HEK293 (cell line): ENCODE data around the gene GCNT2.
"Not testable (repeated sequence)": the region's sequence is repeated elsewhere in the genome, so short reads cannot be mapped to it uniquely, and the experiment has no call there.

Experiments
- CTCF ChIA-PET: fragments of 350-600 bp; formaldehyde crosslinking; extraction: SDS; loops from one replicate; lab custom pipeline; 2021; ENCODE audit warnings: antibody characterized with exemption; lab: Yijun Ruan, JAX
- POLR2A ChIA-PET: fragments of 300-600 bp; formaldehyde crosslinking; extraction: SDS; loops from one replicate; lab custom pipeline; 2020; ENCODE audit warnings: antibody characterized with exemption, inconsistent platforms; lab: Yijun Ruan, JAX
- H3K27ac ChIP-seq: fragments of 200-500 bp; sonication (Bioruptor generic); 2 replicates; pipeline ENCODE4 v1.5.1; 2014; ENCODE audit warnings: low read depth, low read length, control low read depth, inconsistent platforms; ENCODE audit errors: extremely low read depth
- H3K36me3 ChIP-seq, 2 experiments: fragments of 200-500 bp in 1 of 2; sonication (Bioruptor generic) in 1 of 2; 1 replicate in 1 of 2; 2 replicates in 1 of 2; pipeline ENCODE4 v1.5.1; 2014 to 2017; ENCODE audit warnings: inconsistent platforms in 2 of 2, low read length in 2 of 2; ENCODE audit not compliant: control insufficient read depth in 2 of 2, insufficient read depth in 1 of 2
- H3K4me1 ChIP-seq: fragments of 200-500 bp; sonication (Bioruptor generic); 2 replicates; pipeline ENCODE4 v1.5.1; 2014; ENCODE audit warnings: mild to moderate bottlenecking, low read length, inconsistent platforms; ENCODE audit not compliant: control insufficient read depth, insufficient read depth
- H3K4me3 ChIP-seq: 2 replicates; pipeline ENCODE4 v1.5.1; 2011; ENCODE audit warnings: low read depth, mild to moderate bottlenecking, control low read depth, low read length, moderate library complexity
- H3K9me3 ChIP-seq: fragments of 200-500 bp; sonication (Bioruptor generic); 2 replicates; pipeline ENCODE4 v1.5.1; 2014; ENCODE audit warnings: low read depth, low read length, inconsistent platforms; ENCODE audit not compliant: control insufficient read depth, insufficient read depth
- BCL11B ChIP-seq: fragments of 450-650 bp; formaldehyde crosslinking; IDR thresholded peaks from 2 replicates; pipeline ENCODE4 v1.5.1; 2016; ENCODE audit warnings: low read depth, missing biosample characterization, missing genetic modification characterization
- KLF9 ChIP-seq: fragments of 450-650 bp; formaldehyde crosslinking; IDR thresholded peaks from 2 replicates; pipeline ENCODE4 v1.5.1; 2016; ENCODE audit warnings: missing biosample characterization, missing genetic modification characterization, low read depth
- PRDM6 ChIP-seq: fragments of 450-650 bp; formaldehyde crosslinking; IDR thresholded peaks from 2 replicates; pipeline ENCODE4 v1.5.1; 2017; ENCODE audit warnings: missing biosample characterization, missing genetic modification characterization
- SALL2 ChIP-seq: fragments of 450-650 bp; formaldehyde crosslinking; IDR thresholded peaks from 2 replicates; pipeline ENCODE4 v1.5.0; 2017; ENCODE audit warnings: missing biosample characterization, mild to moderate bottlenecking, missing genetic modification characterization, borderline replicate concordance
- ZBTB8A ChIP-seq: fragments of 450-650 bp; formaldehyde crosslinking; IDR thresholded peaks from 2 replicates; pipeline ENCODE4 v1.5.1; 2016; ENCODE audit warnings: missing biosample characterization, missing genetic modification characterization
- ZNF138 ChIP-seq: fragments of 450-650 bp; formaldehyde crosslinking; IDR thresholded peaks from 2 replicates; pipeline ENCODE4 v1.5.1; 2016; ENCODE audit warnings: missing biosample characterization, missing genetic modification characterization, borderline replicate concordance
- ZNF23 ChIP-seq: fragments of 450-650 bp; formaldehyde crosslinking; IDR thresholded peaks from 2 replicates; pipeline ENCODE4 v1.5.1; 2016; ENCODE audit warnings: missing biosample characterization, missing genetic modification characterization, borderline replicate concordance
- ZNF239 ChIP-seq: fragments of 450-650 bp; formaldehyde crosslinking; IDR thresholded peaks from 2 replicates; pipeline ENCODE4 v1.5.1; 2016; ENCODE audit warnings: missing biosample characterization, missing genetic modification characterization
- ZNF266 ChIP-seq: fragments of 450-650 bp; formaldehyde crosslinking; IDR thresholded peaks from 2 replicates; pipeline ENCODE4 v1.5.1; 2016; ENCODE audit warnings: missing biosample characterization, missing genetic modification characterization, low read depth
- ZNF449 ChIP-seq: fragments of 450-650 bp; formaldehyde crosslinking; IDR thresholded peaks from 2 replicates; pipeline ENCODE4 v1.5.1; 2017; ENCODE audit warnings: missing biosample characterization, mild to moderate bottlenecking, missing genetic modification characterization, moderate library complexity
- ZNF514 ChIP-seq: fragments of 450-650 bp; formaldehyde crosslinking; IDR thresholded peaks from 2 replicates; pipeline ENCODE4 v1.5.1; 2016; ENCODE audit warnings: missing biosample characterization, missing genetic modification characterization
- ZNF549 ChIP-seq: fragments of 450-650 bp; IDR thresholded peaks from 2 replicates; pipeline ENCODE4 v1.5.1; 2018; ENCODE audit warnings: missing biosample characterization, missing genetic modification characterization, mild to moderate bottlenecking, inconsistent platforms, moderate library complexity
- ZNF621 ChIP-seq: fragments of 450-650 bp; formaldehyde crosslinking; IDR thresholded peaks from 2 replicates; pipeline ENCODE4 v1.5.1; 2017; ENCODE audit warnings: missing biosample characterization, missing genetic modification characterization
- ZNF785 ChIP-seq: fragments of 450-650 bp; formaldehyde crosslinking; IDR thresholded peaks from 2 replicates; pipeline ENCODE4 v1.5.1; 2016; ENCODE audit warnings: missing biosample characterization, missing genetic modification characterization
- TF ChIP-seq, protein P1 (sequence below): fragments of 450-650 bp; formaldehyde crosslinking; IDR thresholded peaks from 2 replicates; pipeline ENCODE4 v1.5.0; 2017; ENCODE audit warnings: missing biosample characterization, missing genetic modification characterization, borderline replicate concordance
- TF ChIP-seq, protein P2 (sequence below): fragments of 450-650 bp; formaldehyde crosslinking; IDR thresholded peaks from 2 replicates; pipeline ENCODE4 v1.5.1; 2017; ENCODE audit warnings: missing biosample characterization, missing genetic modification characterization
- TF ChIP-seq, protein P3 (sequence below): fragments of 450-650 bp; formaldehyde crosslinking; IDR thresholded peaks from 2 replicates; pipeline ENCODE4 v1.5.1; 2016; ENCODE audit warnings: missing biosample characterization, missing genetic modification characterization

GCNT2 gene

GRCh38 chr6:10599046-10599445 is 77.9 kb downstream of the GCNT2 start (continued):
- TF ChIP-seq, protein P1, sequence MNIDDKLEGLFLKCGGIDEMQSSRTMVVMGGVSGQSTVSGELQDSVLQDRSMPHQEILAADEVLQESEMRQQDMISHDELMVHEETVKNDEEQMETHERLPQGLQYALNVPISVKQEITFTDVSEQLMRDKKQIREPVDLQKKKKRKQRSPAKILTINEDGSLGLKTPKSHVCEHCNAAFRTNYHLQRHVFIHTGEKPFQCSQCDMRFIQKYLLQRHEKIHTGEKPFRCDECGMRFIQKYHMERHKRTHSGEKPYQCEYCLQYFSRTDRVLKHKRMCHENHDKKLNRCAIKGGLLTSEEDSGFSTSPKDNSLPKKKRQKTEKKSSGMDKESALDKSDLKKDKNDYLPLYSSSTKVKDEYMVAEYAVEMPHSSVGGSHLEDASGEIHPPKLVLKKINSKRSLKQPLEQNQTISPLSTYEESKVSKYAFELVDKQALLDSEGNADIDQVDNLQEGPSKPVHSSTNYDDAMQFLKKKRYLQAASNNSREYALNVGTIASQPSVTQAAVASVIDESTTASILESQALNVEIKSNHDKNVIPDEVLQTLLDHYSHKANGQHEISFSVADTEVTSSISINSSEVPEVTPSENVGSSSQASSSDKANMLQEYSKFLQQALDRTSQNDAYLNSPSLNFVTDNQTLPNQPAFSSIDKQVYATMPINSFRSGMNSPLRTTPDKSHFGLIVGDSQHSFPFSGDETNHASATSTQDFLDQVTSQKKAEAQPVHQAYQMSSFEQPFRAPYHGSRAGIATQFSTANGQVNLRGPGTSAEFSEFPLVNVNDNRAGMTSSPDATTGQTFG (tag by site-specific recombination): no peak
- TF ChIP-seq ZNF549 (tag by site-specific recombination) (no peak), ZNF621 (no peak), ZNF785 (tag by site-specific recombination) (no peak)
- TF ChIP-seq, protein P2, sequence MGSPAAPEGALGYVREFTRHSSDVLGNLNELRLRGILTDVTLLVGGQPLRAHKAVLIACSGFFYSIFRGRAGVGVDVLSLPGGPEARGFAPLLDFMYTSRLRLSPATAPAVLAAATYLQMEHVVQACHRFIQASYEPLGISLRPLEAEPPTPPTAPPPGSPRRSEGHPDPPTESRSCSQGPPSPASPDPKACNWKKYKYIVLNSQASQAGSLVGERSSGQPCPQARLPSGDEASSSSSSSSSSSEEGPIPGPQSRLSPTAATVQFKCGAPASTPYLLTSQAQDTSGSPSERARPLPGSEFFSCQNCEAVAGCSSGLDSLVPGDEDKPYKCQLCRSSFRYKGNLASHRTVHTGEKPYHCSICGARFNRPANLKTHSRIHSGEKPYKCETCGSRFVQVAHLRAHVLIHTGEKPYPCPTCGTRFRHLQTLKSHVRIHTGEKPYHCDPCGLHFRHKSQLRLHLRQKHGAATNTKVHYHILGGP (tag by site-specific recombination): no peak

DNA sequence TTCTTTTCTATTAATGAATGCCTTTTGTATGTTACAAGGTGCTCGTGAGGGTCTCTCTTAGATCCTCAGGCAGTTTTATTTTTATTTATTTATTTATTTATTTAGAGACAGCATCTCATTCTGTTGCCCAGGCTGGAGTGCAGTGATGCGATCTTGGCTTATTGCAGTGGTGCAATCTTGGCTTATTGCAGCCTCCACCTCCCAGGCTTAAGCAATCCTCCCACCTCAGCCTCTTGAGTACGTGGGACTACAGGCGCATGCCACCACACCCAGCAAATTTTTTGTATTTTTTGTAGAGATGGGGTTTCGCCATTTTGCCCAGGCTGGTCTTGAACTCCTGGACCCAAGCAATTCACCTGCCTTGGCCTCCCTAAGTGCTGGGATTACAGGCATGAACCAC is 79.5 kb downstream of the GCNT2 start:
- H3K9me3 ChIP-seq, POLR2A ChIA-PET, H3K4me3 ChIP-seq, H3K36me3 ChIP-seq, H3K27ac ChIP-seq, CTCF ChIA-PET, H3K4me1 ChIP-seq: not testable (repeated sequence)

DNA sequence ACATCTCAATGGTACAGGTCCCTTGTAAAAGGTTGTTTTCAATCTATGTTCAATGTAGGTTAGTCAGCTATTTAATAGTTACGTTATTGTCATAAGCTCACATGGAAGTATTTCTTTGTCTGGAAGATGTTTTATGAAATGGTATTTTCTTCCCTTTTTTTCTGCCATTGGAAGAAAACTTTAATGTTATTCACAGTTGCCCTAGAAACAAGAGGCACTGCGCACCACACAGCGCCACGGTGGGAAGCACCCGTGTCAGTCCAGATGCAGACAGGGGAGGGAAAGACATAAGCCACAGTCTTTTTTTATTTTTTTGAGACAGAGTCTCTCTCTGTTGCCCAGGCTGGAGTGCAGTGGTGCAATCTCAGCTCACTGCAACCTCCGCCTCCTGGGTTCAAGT is 82.1 kb downstream of the GCNT2 start:
- CTCF ChIA-PET: interaction anchor here (0.7 kb wide), 1 partner anchor 124 kb away, joined by 3 read pairs; no protein-coding TSS in a partner anchor
- no peaks in the 10 kb centered on the region for H3K36me3 ChIP-seq
- H3K4me3 ChIP-seq: no peak overlapping the region
- POLR2A ChIA-PET: no interaction called here
- no peak overlapping the region for H3K27ac ChIP-seq
- H3K4me1 ChIP-seq: no peaks in the 10 kb centered on the region
- no peaks in the 10 kb centered on the region for H3K9me3 ChIP-seq
- TF ChIP-seq, protein P3, sequence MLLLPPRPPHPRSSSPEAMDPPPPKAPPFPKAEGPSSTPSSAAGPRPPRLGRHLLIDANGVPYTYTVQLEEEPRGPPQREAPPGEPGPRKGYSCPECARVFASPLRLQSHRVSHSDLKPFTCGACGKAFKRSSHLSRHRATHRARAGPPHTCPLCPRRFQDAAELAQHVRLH (tag by site-specific recombination): no peak
- no peak for TF ChIP-seq ZNF449 (tag by site-specific recombination)
- no peak for TF ChIP-seq SALL2 (tag by site-specific recombination)
- no peak for TF ChIP-seq PRDM6
- TF ChIP-seq ZNF239 (tag by site-specific recombination): no peak
- no peak for TF ChIP-seq ZNF23
- no peak for TF ChIP-seq ZNF514 (tag by site-specific recombination)
- TF ChIP-seq ZNF549 (tag by site-specific recombination): no peak
- no peak for TF ChIP-seq ZNF266
- no peak for TF ChIP-seq BCL11B (tag by site-specific recombination)
- TF ChIP-seq KLF9 (tag by site-specific recombination): no peak
- no peak for TF ChIP-seq ZBTB8A (tag by site-specific recombination)
- no peak for TF ChIP-seq ZNF138 (tag by site-specific recombination)
